GM19372 (cell line): ENCODE data around the gene OR2L13.
"Not testable (repeated sequence)": the region's sequence is repeated elsewhere in the genome, so short reads cannot be mapped to it uniquely, and the experiment has no call there.

Experiments
- ATAC-seq: cut with Tn5 transposase; IDR thresholded peaks from one replicate; pipeline ENCODE4 v1.9.1; 2021; ENCODE audit warnings: mild to moderate bottlenecking, low read depth, moderate library complexity; ENCODE audit not compliant: unreplicated experiment

The OR2L13 gene

GRCh38 chr1:248094884-248095283, at the start of gene OR2L13:
Gene OR2L13, plus strand, starts transcription at chr1:248095184. Its CDS starts 4,192 bp downstream, at chr1:248099376.
- no peak for ATAC-seq

- no peak for ATAC-seq
These were observed 49.8 kb upstream of the OR2L13 start for GRCh38 chr1:248045209-248045608.

- no peak for ATAC-seq
These were observed 48.4 kb upstream of the OR2L13 start, which contains the start of gene OR2L3 for GRCh38 chr1:248046536-248046935. Gene OR2L3, plus strand, starts transcription at chr1:248046836. Its CDS starts 13,846 bp downstream, at chr1:248060682.

- ATAC-seq: no peak
These were observed 48.0 kb upstream of the OR2L13 start for GRCh38 chr1:248047008-248047407.

- no peak for ATAC-seq
These were observed 40.3 kb upstream of the OR2L13 start for GRCh38 chr1:248054671-248055070.

- ATAC-seq: no peak
These were observed 39.7 kb upstream of the OR2L13 start for GRCh38 chr1:248055261-248055660.

GRCh38 chr1:248065071-248065470, 29.9 kb upstream of the OR2L13 start:
- no peak for ATAC-seq

- ATAC-seq: no peak
These were observed 29.4 kb upstream of the OR2L13 start for GRCh38 chr1:248065604-248066003.

- ATAC-seq: not testable (repeated sequence)
These were observed 11.1 kb upstream of the OR2L13 start for GRCh38 chr1:248083864-248084263.

- ATAC-seq: no peak
These were observed 3.5 kb downstream of the OR2L13 start for GRCh38 chr1:248098529-248098928.

GRCh38 chr1:248102847-248103246, 7.9 kb downstream of the OR2L13 start:
- no peak for ATAC-seq

GRCh38 chr1:248111157-248111556, 16.2 kb downstream of the OR2L13 start:
- ATAC-seq: no peak

- ATAC-seq: no peak
These were observed 19.9 kb downstream of the OR2L13 start for GRCh38 chr1:248114890-248115289.

- ATAC-seq: no peak
These were observed 32.7 kb downstream of the OR2L13 start for GRCh38 chr1:248127653-248128052.

GRCh38 chr1:248136811-248137210, 41.8 kb downstream of the OR2L13 start:
- no peak for ATAC-seq

GRCh38 chr1:248140846-248141245, 45.9 kb downstream of the OR2L13 start:
- ATAC-seq: no peak

- no peak for ATAC-seq
These were observed 48.3 kb downstream of the OR2L13 start for GRCh38 chr1:248143311-248143710.

- ATAC-seq: no peak
These were observed 49.7 kb downstream of the OR2L13 start, which contains the start of gene OR2M5 for GRCh38 chr1:248144513-248145198. Gene OR2M5, plus strand, starts transcription at chr1:248145148. Its CDS starts 0 bp downstream, at chr1:248145148.
